Glomerular endothelial cell (primary cell): ENCODE data around the gene TIE1. TPM values are rescaled to one million over a fixed set of nuclear protein-coding genes. Genes with fewer than 3 reads are reported as not detected.

ENCODE experiments used
- DNase-seq: peaks from one replicate; pipeline ENCODE4 v3.0.0-alpha.2; 2011; ENCODE audit warnings: low read depth, low spot score; ENCODE audit errors: extremely low read depth
- total RNA-seq: library from RNA; depleted of rRNA; stranded (reverse); fragments of >200 nt; gene quantifications from 2 replicates; pipeline ENCODE4 v1.2.3, GENCODE V29; 2015

Gene TIE1
- total RNA-seq = 479 and 640 TPM in 2 replicates

DNA sequence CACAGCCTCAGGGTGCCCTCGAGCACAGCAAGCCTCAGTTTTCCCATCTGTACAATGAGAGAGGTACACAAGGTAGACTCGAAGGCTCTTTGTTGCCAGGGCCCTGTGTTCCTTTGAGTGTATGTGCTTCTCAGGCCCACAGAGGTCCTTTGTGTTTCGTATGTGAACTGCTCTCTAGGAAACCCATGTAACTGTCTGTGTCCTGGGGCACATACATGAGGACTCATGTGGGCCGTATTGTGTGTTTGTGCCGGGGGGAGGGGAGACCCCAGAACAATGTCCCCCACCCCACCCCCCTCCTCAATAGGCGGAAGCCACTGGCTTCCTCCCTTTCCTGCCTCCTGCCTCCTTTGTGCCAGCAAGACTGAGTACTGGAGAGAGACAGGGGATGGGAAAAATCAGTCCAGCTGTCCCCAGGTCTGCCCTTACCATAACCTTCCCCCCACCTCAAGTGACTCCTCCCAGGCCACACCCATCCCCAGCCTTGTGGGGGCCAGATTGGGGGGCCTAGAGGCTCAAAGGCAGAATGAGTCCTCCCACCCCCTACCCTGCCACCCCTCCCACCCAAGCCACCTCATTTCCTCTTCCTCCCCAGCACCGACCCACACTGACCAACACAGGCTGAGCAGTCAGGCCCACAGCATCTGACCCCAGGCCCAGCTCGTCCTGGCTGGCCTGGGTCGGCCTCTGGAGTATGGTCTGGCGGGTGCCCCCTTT, at the start of gene TIE1:
TIE1 (plus strand) TSS at position 605 of the 717 bp plus-strand sequence; CDS start at position 695, 90 bp downstream.
- peak; percentile 42 for DNase-seq

GRCh38 chr1:43251024-43251423, 49.8 kb upstream of the TIE1 start:
- DNase-seq = no peak

DNA sequence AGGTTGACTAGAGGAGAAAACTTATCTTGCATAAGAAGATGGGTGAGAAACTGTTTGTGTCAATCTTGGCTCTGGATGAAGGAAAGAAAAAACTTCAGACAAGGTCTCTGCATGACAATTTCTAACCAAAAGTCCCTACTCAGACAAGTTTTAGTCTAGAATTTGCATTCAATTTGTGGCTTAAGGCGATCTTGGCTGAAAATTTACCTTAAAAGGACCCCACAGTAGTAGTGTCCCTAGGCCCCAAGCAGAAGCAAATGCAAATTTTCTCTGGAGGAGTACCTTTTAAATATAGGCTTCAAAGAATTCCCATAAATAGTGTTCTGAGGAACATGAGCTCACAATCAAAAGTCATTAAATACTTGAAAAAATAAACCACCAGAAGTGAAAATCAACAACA, 48.6 kb upstream of the TIE1 start:
- DNase-seq = no peak

DNA sequence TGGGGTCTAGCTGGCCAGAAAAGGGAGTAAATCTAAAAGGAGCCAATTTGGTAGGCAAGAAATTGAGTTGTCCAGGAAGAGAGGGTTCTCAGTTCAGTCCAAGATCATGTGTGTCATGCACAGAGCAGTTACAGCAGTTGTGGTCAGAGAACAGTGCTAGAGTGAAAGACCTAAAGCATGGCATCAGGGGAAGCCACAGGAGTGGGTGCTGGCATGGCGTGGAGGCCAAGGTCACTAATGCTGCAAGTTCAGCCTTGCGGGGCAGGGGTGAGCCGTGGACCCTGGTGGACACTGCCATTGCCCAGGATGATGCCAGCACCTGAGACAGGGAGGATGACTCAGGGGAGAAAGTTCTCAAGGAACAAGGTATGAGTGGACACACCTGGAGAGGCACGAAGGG, 47.6 kb upstream of the TIE1 start:
- DNase-seq = no peak

GRCh38 chr1:43253876-43254275, 46.9 kb upstream of the TIE1 start:
- DNase-seq = no peak

DNA sequence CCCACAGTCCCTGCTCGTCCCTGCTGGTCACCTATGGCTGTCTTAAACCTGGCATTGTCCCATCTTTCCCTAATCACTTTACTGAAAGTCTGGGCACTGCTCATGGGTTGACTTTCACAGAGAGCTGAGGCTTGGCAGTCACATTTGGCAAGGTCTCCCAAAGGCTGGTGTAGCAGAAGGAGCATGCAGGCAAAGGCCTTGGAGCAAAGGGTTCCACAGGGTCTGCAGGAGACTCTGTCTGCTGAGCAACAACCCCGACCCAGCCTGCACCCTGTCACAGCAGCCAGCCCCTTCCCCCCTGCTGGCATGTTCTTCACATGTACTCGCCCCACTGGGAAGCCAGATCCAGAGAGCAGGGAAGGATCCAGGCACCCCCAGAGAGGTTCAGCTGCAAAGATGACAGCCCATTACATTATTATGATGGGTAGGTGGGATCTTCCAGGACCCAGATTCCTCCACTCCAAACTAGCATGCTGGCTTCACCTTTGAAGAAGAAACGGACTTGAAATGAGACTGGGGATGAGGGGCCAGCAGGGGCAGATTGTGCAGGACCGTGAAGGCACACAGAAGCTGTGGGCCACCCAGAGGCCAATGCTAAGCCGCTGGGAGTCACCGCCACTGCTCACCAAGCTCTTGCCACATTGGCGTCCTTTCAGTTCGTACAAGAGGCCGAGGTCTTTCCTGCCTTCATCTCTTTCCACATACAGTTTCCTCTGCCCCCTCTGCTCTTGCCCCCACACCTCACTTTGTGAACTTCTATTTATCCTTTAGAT, 45.2 kb upstream of the TIE1 start:
- no peak for DNase-seq

DNA sequence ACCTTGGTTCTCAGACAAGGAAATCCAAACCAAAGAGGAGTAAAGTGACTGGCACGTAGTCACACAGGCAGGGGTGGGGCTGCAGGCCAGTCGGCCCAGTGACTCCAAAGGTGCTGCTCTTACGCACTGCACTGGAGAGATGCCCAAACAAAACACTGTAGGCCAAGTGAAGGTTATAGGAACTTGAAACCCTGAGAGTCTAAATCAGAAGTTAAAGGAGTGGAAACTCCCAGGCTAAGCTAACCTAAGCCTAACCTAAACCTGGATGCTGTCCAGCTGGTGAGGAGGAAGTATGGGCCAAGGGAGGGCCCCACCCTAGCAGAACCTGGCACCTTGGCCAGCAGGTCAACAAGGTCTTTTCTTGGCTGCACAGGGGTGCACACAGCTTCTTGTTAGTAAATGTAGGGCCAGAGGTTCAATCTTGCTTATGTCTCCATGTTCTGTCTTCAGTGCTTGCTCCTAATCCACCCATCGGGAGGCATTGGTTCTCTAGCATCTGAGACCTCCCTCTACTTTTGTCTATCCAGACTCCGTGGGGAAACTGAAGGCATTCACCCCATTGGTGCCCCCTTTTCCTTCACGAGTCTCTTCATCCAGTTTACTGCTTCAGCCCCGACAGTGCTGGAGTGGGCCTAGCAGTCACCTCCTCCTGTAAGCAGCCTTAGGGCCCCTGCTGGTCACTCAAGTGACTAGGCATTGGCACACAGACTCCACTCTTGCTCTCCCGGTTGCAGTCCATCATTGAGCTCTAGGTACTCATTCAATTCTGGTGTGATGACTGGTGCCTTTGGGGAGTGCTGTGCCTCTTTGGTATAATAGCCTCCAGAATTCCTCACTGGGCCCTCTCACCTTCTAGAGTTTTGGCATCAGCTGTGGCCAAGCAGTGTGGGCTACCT, 43.9 kb upstream of the TIE1 start:
- no peak for DNase-seq

GRCh38 chr1:43258370-43258769, 42.4 kb upstream of the TIE1 start:
- no peak for DNase-seq

- no peak for DNase-seq
Measured at GRCh38 chr1:43265431-43265830, 35.4 kb upstream of the TIE1 start.

DNA sequence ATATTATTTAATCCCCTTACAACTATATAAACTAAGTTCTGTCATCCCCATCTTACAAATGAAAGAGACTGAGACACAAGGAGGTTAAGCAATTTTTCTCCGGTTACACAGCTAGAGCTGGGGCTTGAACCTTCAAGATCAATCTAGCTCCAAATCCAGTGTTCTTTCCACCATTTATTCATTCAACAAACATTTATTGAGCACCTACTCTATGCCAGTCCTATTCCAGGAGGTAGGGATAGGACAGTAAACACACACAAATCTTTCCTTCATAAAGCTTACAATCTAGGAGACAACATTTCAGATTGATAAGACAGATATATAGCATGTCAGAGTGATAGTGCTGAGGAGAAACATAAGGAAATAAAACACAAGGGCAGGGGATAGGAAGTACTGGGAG, 33.9 kb upstream of the TIE1 start:
- no peak for DNase-seq

DNA sequence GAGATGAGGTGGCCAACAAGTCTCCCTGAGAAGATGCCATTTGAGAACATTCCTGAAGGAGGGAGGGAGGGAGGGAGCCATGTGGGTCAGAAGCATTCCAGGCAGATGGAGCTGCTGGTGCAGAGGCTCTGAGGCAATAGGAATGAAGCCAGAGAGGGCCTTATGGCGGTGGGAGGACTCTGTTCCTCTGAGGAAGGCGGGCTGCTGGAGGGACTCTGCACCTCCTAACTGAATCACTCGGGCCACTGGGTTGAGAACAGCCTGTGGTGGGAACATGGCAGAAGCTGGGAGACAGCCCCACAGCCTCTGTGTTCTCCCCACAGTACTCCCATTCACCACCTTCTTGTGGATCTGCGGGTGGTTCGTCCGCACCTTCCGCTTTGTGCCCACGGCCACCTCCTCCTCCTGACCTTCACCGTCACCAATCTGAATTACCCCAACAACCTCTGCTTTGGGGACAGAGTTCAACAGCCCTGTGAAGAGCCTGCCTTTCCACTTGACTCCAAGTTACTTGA, 33.4 kb upstream of the TIE1 start:
- DNase-seq = no peak

GRCh38 chr1:43267818-43268425, 32.9 kb upstream of the TIE1 start:
- no peak for DNase-seq

DNA sequence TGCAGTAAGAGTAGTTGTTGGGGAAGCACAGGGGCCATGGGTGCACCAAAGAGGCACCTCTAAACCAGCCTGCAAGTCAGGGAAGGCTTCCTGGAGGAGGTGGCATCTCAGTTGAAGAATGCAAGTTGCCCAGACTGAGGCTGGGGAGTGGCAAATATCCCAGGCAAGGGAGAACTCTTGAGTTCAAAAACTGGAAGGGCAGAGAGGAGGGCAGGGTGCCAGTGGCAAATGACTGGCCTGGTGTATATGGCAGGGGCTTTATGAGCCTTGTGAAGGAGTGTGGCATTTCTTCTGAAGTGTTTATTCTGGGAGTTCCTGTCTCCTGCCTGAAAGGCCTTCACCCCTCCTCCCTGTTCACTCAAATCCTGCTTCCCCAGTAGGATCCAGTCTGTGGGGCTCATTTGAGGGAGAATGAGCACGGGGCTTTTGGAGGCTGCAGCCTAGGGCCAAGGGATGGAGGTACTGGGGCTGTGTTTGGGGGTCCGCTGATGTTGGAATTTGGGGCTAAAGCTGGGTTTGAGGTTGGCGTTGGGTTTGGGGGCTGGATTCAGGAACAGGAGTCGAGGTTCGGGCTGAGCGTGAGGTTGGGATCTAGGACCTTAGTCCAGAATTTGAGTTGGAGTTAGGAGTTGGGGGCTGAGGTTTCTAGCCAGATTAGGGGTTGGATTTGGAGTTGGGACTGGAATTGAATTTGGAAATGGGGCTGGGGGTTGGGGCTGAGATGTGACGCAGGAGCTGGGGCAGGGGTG, 31.0 kb upstream of the TIE1 start, which contains the start of gene TMEM125:
TMEM125 (plus strand) TSS at position 357 of the 749 bp plus-strand sequence. CDS start 2,740 bp downstream, outside the sequence.
- no peak for DNase-seq

- DNase-seq = no peak
Measured at GRCh38 chr1:43270421-43271095, 30.2 kb upstream of the TIE1 start.

DNA sequence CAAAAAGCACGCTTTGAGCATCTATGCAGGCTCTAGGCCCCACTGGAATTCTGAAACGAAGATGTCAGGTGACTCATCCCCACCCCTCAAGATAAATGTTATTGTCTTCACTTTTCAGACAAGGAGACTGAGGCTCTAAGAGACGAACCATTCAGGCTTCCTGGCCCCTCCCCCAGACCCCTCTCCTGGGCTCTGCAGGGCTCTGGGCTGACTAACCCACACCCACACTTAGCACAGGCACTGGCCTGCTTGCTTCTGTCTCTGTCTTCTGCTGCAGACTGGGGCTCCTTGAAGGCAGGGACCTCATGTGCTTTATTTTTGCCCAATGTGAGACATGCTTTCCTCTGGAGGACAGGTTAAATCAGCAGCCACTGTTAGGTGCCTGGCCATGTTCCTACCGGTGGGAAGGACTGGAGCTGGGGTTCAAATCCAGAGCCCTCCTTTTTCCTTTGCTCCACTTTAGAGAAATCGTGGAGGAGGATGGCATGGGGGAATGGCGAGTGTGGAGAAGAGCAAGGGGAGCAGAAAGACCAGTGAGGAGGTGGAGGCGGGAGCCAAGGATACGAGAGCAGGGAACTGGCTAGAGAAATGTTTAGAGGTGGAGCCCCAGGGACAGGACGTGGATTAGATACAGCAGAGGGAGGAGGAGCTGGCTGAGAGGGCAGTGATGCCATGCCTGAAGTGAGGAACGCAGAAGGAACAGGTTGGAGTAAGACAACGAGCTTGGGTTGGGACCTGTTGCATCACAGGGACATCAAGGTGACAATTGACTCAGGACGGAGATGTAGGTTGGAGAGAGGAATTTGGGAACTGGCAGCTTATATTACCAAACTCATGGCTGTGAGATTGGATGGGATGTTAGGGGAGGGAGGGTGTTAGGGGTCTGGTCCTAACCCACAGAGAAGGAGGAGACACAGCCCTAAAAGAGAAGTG, 29.3 kb upstream of the TIE1 start:
- no peak for DNase-seq

DNA sequence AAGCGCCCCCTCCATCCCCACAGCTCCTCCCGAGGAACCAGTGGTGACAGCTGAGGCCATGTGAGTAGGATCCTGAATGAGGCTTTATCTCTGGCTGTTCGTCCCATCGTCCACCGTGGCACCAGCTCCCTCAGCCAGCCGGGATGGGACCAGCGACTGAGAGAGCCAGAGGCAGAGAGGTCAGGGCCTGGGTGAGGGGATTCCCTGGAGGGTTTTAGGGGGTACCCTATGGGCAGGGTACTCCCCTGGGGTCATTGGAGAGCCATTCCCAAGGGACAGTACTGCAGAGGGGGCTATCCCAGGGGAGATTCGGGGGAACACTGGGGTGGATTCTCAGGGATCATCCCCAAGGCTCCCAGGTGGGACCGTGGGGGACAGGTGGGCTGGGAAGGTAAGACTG, 28.6 kb upstream of the TIE1 start:
- DNase-seq = no peak

- no peak for DNase-seq
Measured at GRCh38 chr1:43272576-43273571, 27.9 kb upstream of the TIE1 start.
